ENCODE measurements around the gene PLPP1. TPM values are rescaled to one million over a fixed set of nuclear protein-coding genes. Genes with fewer than 3 reads are reported as not detected.
"Not testable (repeated sequence)": the region's sequence is repeated elsewhere in the genome, so short reads cannot be mapped to it uniquely, and the experiment has no call there.

Gene PLPP1
- total RNA-seq, 1 donor from 2014 or later = 49.6 TPM

- Mint-ChIP-seq H3K4me1 (ENCODE audit: low read depth) (peaks cover 54% of the 10 kb centered on the region), H3K27me3 (ENCODE audit: low read depth) (no peaks in the 10 kb centered on the region), H3K36me3 (ENCODE audit: low read depth) (peaks cover 36% of the 10 kb centered on the region), H3K27ac (no peak overlapping the region), H3K9me3 (no peaks in the 10 kb centered on the region), H3K4me3 (ENCODE audit: low read depth) (no peak overlapping the region)
- DNase-seq (ENCODE audit: low spot score) = no peak
- intact Hi-C loops (cut with micrococcal nuclease) = no loop called here
Observed at GRCh38 chr5:55511010-55511409, 23.8 kb downstream of the PLPP1 start.

- no peak overlapping the region for H3K4me3 Mint-ChIP-seq (ENCODE audit: low read depth)
- no peak for DNase-seq (ENCODE audit: low spot score)
- H3K4me1 Mint-ChIP-seq (ENCODE audit: low read depth) = peaks cover 53% of the 10 kb centered on the region
- intact Hi-C loops (cut with micrococcal nuclease) = no loop called here
- no peaks in the 10 kb centered on the region for H3K27me3 Mint-ChIP-seq (ENCODE audit: low read depth)
- H3K27ac Mint-ChIP-seq = no peak overlapping the region
- peaks cover 32% of the 10 kb centered on the region for H3K36me3 Mint-ChIP-seq (ENCODE audit: low read depth)
- H3K9me3 Mint-ChIP-seq = no peaks in the 10 kb centered on the region
Observed at GRCh38 chr5:55510523-55510880, 24.3 kb downstream of the PLPP1 start.

GRCh38 chr5:55509796-55510522 is 24.8 kb downstream of the PLPP1 start:
- H3K36me3 Mint-ChIP-seq (ENCODE audit: low read depth) = peaks cover 32% of the 10 kb centered on the region
- intact Hi-C loops (cut with micrococcal nuclease) = no loop called here

GRCh38 chr5:55509097-55509496 is 25.7 kb downstream of the PLPP1 start:
- H3K27ac Mint-ChIP-seq = peak overlapping the region; percentile 24
- peaks cover 49% of the 10 kb centered on the region for H3K4me1 Mint-ChIP-seq (ENCODE audit: low read depth)
- H3K9me3 Mint-ChIP-seq = no peaks in the 10 kb centered on the region

More at GRCh38 chr5:55509796-55510522, 24.8 kb downstream of the PLPP1 start:
- Mint-ChIP-seq H3K4me3 (ENCODE audit: low read depth) (no peak overlapping the region), H3K4me1 (ENCODE audit: low read depth) (peaks cover 53% of the 10 kb centered on the region), H3K27me3 (ENCODE audit: low read depth) (no peaks in the 10 kb centered on the region), H3K9me3 (no peaks in the 10 kb centered on the region), H3K27ac (no peak overlapping the region)
- DNase-seq (ENCODE audit: low spot score) = no peak

GRCh38 chr5:55507574-55507973 is 27.2 kb downstream of the PLPP1 start:
- Mint-ChIP-seq H3K4me3 (ENCODE audit: low read depth) (no peak overlapping the region), H3K27me3 (ENCODE audit: low read depth) (no peaks in the 10 kb centered on the region), H3K4me1 (ENCODE audit: low read depth) (peaks cover 51% of the 10 kb centered on the region), H3K36me3 (ENCODE audit: low read depth) (peaks cover 33% of the 10 kb centered on the region), H3K9me3 (no peaks in the 10 kb centered on the region), H3K27ac (no peak overlapping the region)
- no peak for DNase-seq (ENCODE audit: low spot score)
- intact Hi-C loops (cut with micrococcal nuclease) = no loop called here

More at GRCh38 chr5:55509097-55509496, 25.7 kb downstream of the PLPP1 start:
- DNase-seq (ENCODE audit: low spot score) = no peak
- intact Hi-C loops (cut with micrococcal nuclease) = no loop called here
- Mint-ChIP-seq H3K36me3 (ENCODE audit: low read depth) (peaks cover 27% of the 10 kb centered on the region), H3K4me3 (ENCODE audit: low read depth) (no peak overlapping the region), H3K27me3 (ENCODE audit: low read depth) (no peaks in the 10 kb centered on the region)

GRCh38 chr5:55505711-55506110 is 29.1 kb downstream of the PLPP1 start:
- H3K4me3 Mint-ChIP-seq (ENCODE audit: low read depth); H3K27me3 Mint-ChIP-seq (ENCODE audit: low read depth); H3K27ac Mint-ChIP-seq; DNase-seq (ENCODE audit: low spot score); intact Hi-C loops (cut with micrococcal nuclease); H3K9me3 Mint-ChIP-seq: not testable (repeated sequence)
- peaks cover 30% of the 10 kb centered on the region for H3K36me3 Mint-ChIP-seq (ENCODE audit: low read depth)
- peaks cover 47% of the 10 kb centered on the region for H3K4me1 Mint-ChIP-seq (ENCODE audit: low read depth)

GRCh38 chr5:55503917-55504316 is 30.8 kb downstream of the PLPP1 start:
- intact Hi-C loops (cut with micrococcal nuclease) = not testable (repeated sequence)

GRCh38 chr5:55502759-55503158 is 32.0 kb downstream of the PLPP1 start:
- no peaks in the 10 kb centered on the region for H3K9me3 Mint-ChIP-seq
- H3K4me3 Mint-ChIP-seq (ENCODE audit: low read depth) = no peak overlapping the region
- H3K4me1 Mint-ChIP-seq (ENCODE audit: low read depth) = peaks cover 44% of the 10 kb centered on the region
- peak overlapping the region; percentile 54 for H3K27ac Mint-ChIP-seq
- H3K27me3 Mint-ChIP-seq (ENCODE audit: low read depth) = no peaks in the 10 kb centered on the region
- H3K36me3 Mint-ChIP-seq (ENCODE audit: low read depth) = peaks cover 40% of the 10 kb centered on the region
- intact Hi-C loops (cut with micrococcal nuclease) = no loop called here
- DNase-seq (ENCODE audit: low spot score) = no peak

More at GRCh38 chr5:55503917-55504316, 30.8 kb downstream of the PLPP1 start:
- not testable (repeated sequence) for DNase-seq (ENCODE audit: low spot score); H3K27me3 Mint-ChIP-seq (ENCODE audit: low read depth); H3K27ac Mint-ChIP-seq; H3K9me3 Mint-ChIP-seq; H3K4me3 Mint-ChIP-seq (ENCODE audit: low read depth)
- Mint-ChIP-seq H3K4me1 (ENCODE audit: low read depth) (peaks cover 37% of the 10 kb centered on the region), H3K36me3 (ENCODE audit: low read depth) (peaks cover 34% of the 10 kb centered on the region)

GRCh38 chr5:55498457-55498856 is 36.3 kb downstream of the PLPP1 start:
- DNase-seq (ENCODE audit: low spot score) = no peak
- intact Hi-C loops (cut with micrococcal nuclease) = no loop called here
- Mint-ChIP-seq H3K27ac (no peak overlapping the region), H3K27me3 (ENCODE audit: low read depth) (no peaks in the 10 kb centered on the region), H3K4me1 (ENCODE audit: low read depth) (peaks cover 33% of the 10 kb centered on the region), H3K4me3 (ENCODE audit: low read depth) (no peak overlapping the region), H3K9me3 (no peaks in the 10 kb centered on the region), H3K36me3 (ENCODE audit: low read depth) (peaks cover 40% of the 10 kb centered on the region)

GRCh38 chr5:55497712-55498111 is 37.1 kb downstream of the PLPP1 start:
- H3K4me1 Mint-ChIP-seq (ENCODE audit: low read depth) = peaks cover 27% of the 10 kb centered on the region
- H3K27me3 Mint-ChIP-seq (ENCODE audit: low read depth) = no peaks in the 10 kb centered on the region
- H3K9me3 Mint-ChIP-seq = no peaks in the 10 kb centered on the region
- peaks cover 38% of the 10 kb centered on the region for H3K36me3 Mint-ChIP-seq (ENCODE audit: low read depth)
- H3K27ac Mint-ChIP-seq = no peak overlapping the region
- intact Hi-C loops (cut with micrococcal nuclease) = no loop called here
- no peak for DNase-seq (ENCODE audit: low spot score)
- H3K4me3 Mint-ChIP-seq (ENCODE audit: low read depth) = no peak overlapping the region

- Mint-ChIP-seq H3K4me1 (ENCODE audit: low read depth) (peaks cover 29% of the 10 kb centered on the region), H3K9me3 (no peaks in the 10 kb centered on the region)
- intact Hi-C loops (cut with micrococcal nuclease) = no loop called here
Observed at GRCh38 chr5:55495216-55495615, 39.5 kb downstream of the PLPP1 start.

GRCh38 chr5:55492449-55492848 is 42.3 kb downstream of the PLPP1 start:
- Mint-ChIP-seq H3K4me3 (ENCODE audit: low read depth) (no peak overlapping the region), H3K27ac (no peak overlapping the region), H3K9me3 (no peaks in the 10 kb centered on the region), H3K4me1 (ENCODE audit: low read depth) (peaks cover 10% of the 10 kb centered on the region), H3K36me3 (ENCODE audit: low read depth) (peaks cover 39% of the 10 kb centered on the region), H3K27me3 (ENCODE audit: low read depth) (no peaks in the 10 kb centered on the region)
- intact Hi-C loops (cut with micrococcal nuclease) = no loop called here
- DNase-seq (ENCODE audit: low spot score) = no peak

More at GRCh38 chr5:55495216-55495615, 39.5 kb downstream of the PLPP1 start:
- DNase-seq (ENCODE audit: low spot score) = no peak
- Mint-ChIP-seq H3K36me3 (ENCODE audit: low read depth) (peaks cover 43% of the 10 kb centered on the region), H3K4me3 (ENCODE audit: low read depth) (no peak overlapping the region), H3K27me3 (ENCODE audit: low read depth) (no peaks in the 10 kb centered on the region), H3K27ac (no peak overlapping the region)

- H3K4me1 Mint-ChIP-seq (ENCODE audit: low read depth) = peaks cover 16% of the 10 kb centered on the region
- H3K27me3 Mint-ChIP-seq (ENCODE audit: low read depth) = no peaks in the 10 kb centered on the region
- intact Hi-C loops (cut with micrococcal nuclease) = no loop called here
- DNase-seq (ENCODE audit: low spot score) = no peak
- no peak overlapping the region for H3K4me3 Mint-ChIP-seq (ENCODE audit: low read depth)
- H3K27ac Mint-ChIP-seq = no peak overlapping the region
- no peaks in the 10 kb centered on the region for H3K9me3 Mint-ChIP-seq
- peaks cover 38% of the 10 kb centered on the region for H3K36me3 Mint-ChIP-seq (ENCODE audit: low read depth)
Observed at GRCh38 chr5:55485073-55485472, 49.7 kb downstream of the PLPP1 start.

Measured in activated T-helper 2 cell treated with anti-CD3 and anti-CD28 coated beads, Interferon-gamma antibody, Interleukin-2, Interleukin-4, amounts not matched to agents 10 μg/mL and 5 μg/mL and 100 μg/mL, durations not matched to agents 14 hours and 24 hours and 36 hours (primary cell).